ENCODE measurements around the gene TSPAN1. TPM values are rescaled to one million over a fixed set of nuclear protein-coding genes. Genes with fewer than 3 reads are reported as not detected.

TSPAN1 gene
- total RNA-seq, 1 donor from 2014 or later = 0.91 TPM

DNA sequence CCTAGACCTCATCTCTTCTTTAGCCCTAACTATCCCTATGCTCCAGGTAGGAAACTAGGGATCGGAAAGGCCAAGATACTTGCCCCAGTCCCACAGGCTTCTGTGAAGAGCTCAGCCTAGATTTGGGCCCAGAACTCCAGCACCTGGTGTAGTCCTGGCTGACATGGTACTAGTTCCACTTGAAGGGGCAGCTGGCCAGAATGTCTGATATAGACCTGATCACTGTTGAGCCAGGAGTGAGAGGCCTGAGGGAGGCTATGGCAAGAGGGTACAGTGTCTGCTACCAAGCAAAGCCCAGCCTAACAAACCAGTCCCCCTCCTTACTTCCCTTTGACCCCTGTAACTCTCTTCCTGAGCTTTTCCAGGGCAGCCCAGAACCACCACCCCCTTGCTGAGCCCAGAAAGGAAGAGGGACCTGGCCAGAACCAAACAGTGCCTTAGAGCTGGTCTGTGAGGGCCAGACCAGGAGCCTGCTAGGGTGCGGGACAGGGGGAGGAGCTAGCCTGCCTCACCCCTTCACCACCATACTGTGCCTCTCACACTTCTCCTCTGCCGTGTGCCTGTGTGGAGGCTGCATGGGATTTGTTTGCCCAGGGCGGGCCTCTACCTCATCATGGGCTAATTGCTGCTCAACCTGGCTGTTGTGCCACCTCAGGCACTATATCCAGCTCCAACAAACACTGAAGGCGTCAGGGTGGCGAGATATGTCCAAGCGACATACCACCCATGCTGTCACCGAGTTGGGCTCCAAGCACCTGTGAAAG lies 12.4 kb downstream of the TSPAN1 start:
- Mint-ChIP-seq H3K4me3 (ENCODE audit: unreplicated experiment) (no peak overlapping the region), H3K4me1 (ENCODE audit: unreplicated experiment) (peaks cover 43% of the 10 kb centered on the region), H3K36me3 (ENCODE audit: unreplicated experiment) (peaks cover 16% of the 10 kb centered on the region), H3K27ac (ENCODE audit: unreplicated experiment) (no peak overlapping the region), H3K9me3 (ENCODE audit: unreplicated experiment) (no peaks in the 10 kb centered on the region), H3K27me3 (ENCODE audit: unreplicated experiment) (no peaks in the 10 kb centered on the region)
- no peak for TF ChIP-seq CTCF (IDR thresholded peaks at IDR 0.05)
- no peak for DNase-seq (ENCODE audit: extremely low spot score, unreplicated experiment)

- TF ChIP-seq CTCF (IDR thresholded peaks at IDR 0.05) = no peak
- no peak for DNase-seq (ENCODE audit: extremely low spot score, unreplicated experiment)
- Mint-ChIP-seq H3K4me3 (ENCODE audit: unreplicated experiment) (no peak overlapping the region), H3K27me3 (ENCODE audit: unreplicated experiment) (no peaks in the 10 kb centered on the region), H3K9me3 (ENCODE audit: unreplicated experiment) (no peaks in the 10 kb centered on the region), H3K27ac (ENCODE audit: unreplicated experiment) (peak overlapping the region; percentile 78), H3K36me3 (ENCODE audit: unreplicated experiment) (peaks cover 23% of the 10 kb centered on the region), H3K4me1 (ENCODE audit: unreplicated experiment) (peaks cover 31% of the 10 kb centered on the region)
Measured at GRCh38 chr1:46188295-46189030, 13.6 kb downstream of the TSPAN1 start.

- peak overlapping the region; percentile 84 for H3K27ac Mint-ChIP-seq (ENCODE audit: unreplicated experiment)
- peaks cover 29% of the 10 kb centered on the region for H3K36me3 Mint-ChIP-seq (ENCODE audit: unreplicated experiment)
- no peaks in the 10 kb centered on the region for H3K9me3 Mint-ChIP-seq (ENCODE audit: unreplicated experiment)
- no peaks in the 10 kb centered on the region for H3K27me3 Mint-ChIP-seq (ENCODE audit: unreplicated experiment)
- TF ChIP-seq CTCF (IDR thresholded peaks at IDR 0.05) = no peak
- no peak for DNase-seq (ENCODE audit: extremely low spot score, unreplicated experiment)
- peaks cover 27% of the 10 kb centered on the region for H3K4me1 Mint-ChIP-seq (ENCODE audit: unreplicated experiment)
- H3K4me3 Mint-ChIP-seq (ENCODE audit: unreplicated experiment) = no peak overlapping the region
Measured at GRCh38 chr1:46190539-46190938, 15.7 kb downstream of the TSPAN1 start.

GRCh38 chr1:46191033-46191701 lies 16.3 kb downstream of the TSPAN1 start:
- Mint-ChIP-seq H3K27ac (ENCODE audit: unreplicated experiment) (peak overlapping the region; percentile 84), H3K9me3 (ENCODE audit: unreplicated experiment) (no peaks in the 10 kb centered on the region), H3K4me3 (ENCODE audit: unreplicated experiment) (no peak overlapping the region), H3K27me3 (ENCODE audit: unreplicated experiment) (no peaks in the 10 kb centered on the region), H3K4me1 (ENCODE audit: unreplicated experiment) (peaks cover 29% of the 10 kb centered on the region), H3K36me3 (ENCODE audit: unreplicated experiment) (peaks cover 29% of the 10 kb centered on the region)
- TF ChIP-seq CTCF (IDR thresholded peaks at IDR 0.05) = no peak
- no peak for DNase-seq (ENCODE audit: extremely low spot score, unreplicated experiment)

DNA sequence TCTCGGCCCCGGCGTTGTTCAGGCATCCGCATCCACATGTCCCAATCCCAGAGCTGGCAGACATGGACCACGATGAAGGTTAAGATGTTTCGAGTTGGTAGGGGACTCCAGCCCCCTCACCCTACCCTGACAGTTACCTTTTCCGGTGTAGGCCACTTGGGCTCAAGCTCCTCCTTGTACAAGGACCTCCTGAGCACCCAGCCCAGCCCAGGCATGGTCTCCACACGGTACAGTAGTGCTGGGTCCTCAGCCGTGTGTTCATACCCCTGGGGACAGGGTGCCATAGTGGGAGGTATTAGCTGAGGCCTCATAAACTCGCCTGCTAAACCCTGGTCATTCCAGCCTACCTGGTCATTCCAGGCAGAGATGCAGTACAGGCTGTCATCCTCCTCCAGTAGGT lies 17.3 kb downstream of the TSPAN1 start:
- no peak overlapping the region for H3K27ac Mint-ChIP-seq (ENCODE audit: unreplicated experiment)
- H3K4me3 Mint-ChIP-seq (ENCODE audit: unreplicated experiment) = no peak overlapping the region
- DNase-seq (ENCODE audit: extremely low spot score, unreplicated experiment) = no peak
- H3K36me3 Mint-ChIP-seq (ENCODE audit: unreplicated experiment) = peaks cover 29% of the 10 kb centered on the region
- no peaks in the 10 kb centered on the region for H3K27me3 Mint-ChIP-seq (ENCODE audit: unreplicated experiment)
- no peaks in the 10 kb centered on the region for H3K9me3 Mint-ChIP-seq (ENCODE audit: unreplicated experiment)
- no peak for TF ChIP-seq CTCF (IDR thresholded peaks at IDR 0.05)
- peaks cover 33% of the 10 kb centered on the region for H3K4me1 Mint-ChIP-seq (ENCODE audit: unreplicated experiment)

Data from osteocyte (in vitro differentiated cells).